Nucleus accumbens (tissue), 56 donors: ENCODE measurements around the gene BCL11A.

Experiments
- DNase-seq, 56 donors: peaks; one replicate each; lab custom pipeline; 2025; lab: John Stamatoyannopoulos, UW

BCL11A gene

GRCh38 chr2:60415814-60416213 lies 137.6 kb downstream of the BCL11A start:
- no peak for DNase-seq

GRCh38 chr2:60414495-60415138 lies 138.8 kb downstream of the BCL11A start:
- DNase-seq, result no peak

GRCh38 chr2:60413814-60414168 lies 139.7 kb downstream of the BCL11A start:
- no peak for DNase-seq

- no peak for DNase-seq
Measured at GRCh38 chr2:60413069-60413813, 140.2 kb downstream of the BCL11A start.

- no peak for DNase-seq
Measured at GRCh38 chr2:60412620-60413019, 140.8 kb downstream of the BCL11A start.

GRCh38 chr2:60412027-60412426 lies 141.4 kb downstream of the BCL11A start:
- no peak for DNase-seq

- DNase-seq, result no peak
Measured at GRCh38 chr2:60411295-60411694, 142.2 kb downstream of the BCL11A start.

- no peak for DNase-seq
Measured at GRCh38 chr2:60410456-60411146, 142.9 kb downstream of the BCL11A start.

- DNase-seq, result no peak
Measured at GRCh38 chr2:60409531-60409871, 144.0 kb downstream of the BCL11A start.

GRCh38 chr2:60408811-60409530 lies 144.5 kb downstream of the BCL11A start:
- no peak for DNase-seq

- no peak for DNase-seq
Measured at GRCh38 chr2:60408207-60408606, 145.2 kb downstream of the BCL11A start.

GRCh38 chr2:60407398-60407797 lies 146.1 kb downstream of the BCL11A start:
- no peak for DNase-seq

- DNase-seq, result no peak
Measured at GRCh38 chr2:60406192-60406591, 147.3 kb downstream of the BCL11A start.

GRCh38 chr2:60405271-60405919 lies 148.1 kb downstream of the BCL11A start:
- DNase-seq, result no peak
